Bronchial epithelial cell (primary cell): Measurements from ENCODE around the gene PDE6A. TPM values are rescaled to one million over a fixed set of nuclear protein-coding genes. Genes with fewer than 3 reads are reported as not detected.

Experiments
- DNase-seq: peaks from one replicate; pipeline ENCODE4 v3.0.0-alpha.2; 2010; ENCODE audit warnings: low read depth
- FAIRE-seq: peaks from 2 replicates; lab custom pipeline; 2011; peaks lifted over from hg19 to GRCh38; lab: Jason Lieb, UNC
- H3K27me3 ChIP-seq: 2 replicates; pipeline ENCODE4 v1.5.1; 2011; ENCODE audit warnings: low read length; ENCODE audit not compliant: control insufficient read depth, insufficient read depth
- H3K36me3 ChIP-seq: 2 replicates; pipeline ENCODE4 v1.5.1; 2011; ENCODE audit warnings: low read length; ENCODE audit not compliant: control insufficient read depth, insufficient read depth
- H3K4me3 ChIP-seq: 2 replicates; pipeline ENCODE4 v1.5.1; 2011; ENCODE audit warnings: mild to moderate bottlenecking, low read depth, low read length, control low read depth
- CTCF ChIP-seq: IDR thresholded peaks from 2 replicates; pipeline ENCODE4 v1.5.1; 2011; ENCODE audit warnings: mild to moderate bottlenecking, moderate library complexity, low read length, control low read depth, inconsistent platforms; ENCODE audit not compliant: insufficient read depth, severe bottlenecking
- total RNA-seq: library from RNA; depleted of rRNA; stranded (reverse); fragments of >200 nt; gene quantifications from 2 replicates; pipeline ENCODE4 v1.2.1, GENCODE V29; 2014

Gene PDE6A
- total RNA-seq, 1 donor from 2014 or later: not detected

GRCh38 chr5:149979896-149980295 lies 35.3 kb upstream of the PDE6A start:
- Histone ChIP-seq H3K4me3 (no peak overlapping the region), H3K36me3 (peaks cover 1% of the 10 kb centered on the region), H3K27me3 (no peaks in the 10 kb centered on the region)
- FAIRE-seq (no peak), DNase-seq (no peak)
- no peak for TF ChIP-seq CTCF

GRCh38 chr5:149975409-149975808 lies 30.8 kb upstream of the PDE6A start:
- DNase-seq: no peak
- FAIRE-seq: no peak
- TF ChIP-seq CTCF: no peak
- H3K4me3 ChIP-seq: no peak overlapping the region
- peaks cover 1% of the 10 kb centered on the region for H3K36me3 ChIP-seq
- H3K27me3 ChIP-seq: no peaks in the 10 kb centered on the region

GRCh38 chr5:149969181-149969930 lies 24.8 kb upstream of the PDE6A start:
- DNase-seq: no peak
- Histone ChIP-seq H3K36me3 (no peaks in the 10 kb centered on the region), H3K4me3 (no peak overlapping the region), H3K27me3 (no peaks in the 10 kb centered on the region)
- FAIRE-seq: no peak
- TF ChIP-seq CTCF: no peak

- no peaks in the 10 kb centered on the region for H3K36me3 ChIP-seq
- no peak for TF ChIP-seq CTCF
- no peak for FAIRE-seq
- no peaks in the 10 kb centered on the region for H3K27me3 ChIP-seq
- no peak for DNase-seq
- no peak overlapping the region for H3K4me3 ChIP-seq
Observed at GRCh38 chr5:149966946-149967345, 22.4 kb upstream of the PDE6A start.

DNA sequence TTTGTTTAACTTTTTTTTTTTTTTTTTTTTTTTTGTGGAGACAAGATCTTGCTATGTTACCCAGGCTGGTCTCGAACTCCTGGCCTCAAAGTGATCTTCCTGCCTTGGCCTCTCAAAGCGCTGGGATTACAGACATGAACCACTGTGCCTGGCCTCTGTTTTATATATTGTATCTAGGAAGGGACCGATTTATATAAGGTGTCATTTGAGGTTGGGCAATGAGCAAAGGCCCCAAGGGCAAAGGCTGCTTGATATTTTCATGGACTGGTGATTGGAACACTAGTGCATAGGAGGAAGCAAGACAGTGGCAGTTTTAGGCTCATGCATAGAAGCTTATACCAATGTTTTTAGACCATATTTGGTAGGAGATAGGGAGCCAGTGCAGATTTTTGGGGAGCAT lies 19.1 kb upstream of the PDE6A start:
- Histone ChIP-seq H3K36me3 (no peaks in the 10 kb centered on the region), H3K27me3 (no peaks in the 10 kb centered on the region), H3K4me3 (no peak overlapping the region)
- DNase-seq (no peak), FAIRE-seq (no peak)
- no peak for TF ChIP-seq CTCF
